A549 (cell line): ENCODE data around the gene SLC43A3. TPM values are rescaled to one million over a fixed set of nuclear protein-coding genes. Genes with fewer than 3 reads are reported as not detected.

Experiments used
- ATAC-seq, 2 experiments: fragments of 200-7000 bp in 1 of 2; fragments of >200 bp in 1 of 2; cut with Nextera tagmentation in 1 of 2; cut with Tn5 transposase in 1 of 2; 3 replicates each; pipeline versions ENCODE4 v1.8.0 to v1.9.1; 2018 to 2020; ENCODE audit warnings: mild to moderate bottlenecking in 1 of 2, moderate library complexity in 1 of 2
- CTCF ChIA-PET: fragments of 300-600 bp; sonication (Branson Sonifier 250); formaldehyde crosslinking; extraction: SDS; loops from one replicate; lab custom pipeline; 2021; ENCODE audit warnings: antibody characterized with exemption, inconsistent platforms; lab: Yijun Ruan, JAX
- POLR2A ChIA-PET: fragments of 350-600 bp; formaldehyde crosslinking; extraction: SDS; loops from one replicate; lab custom pipeline; 2021; ENCODE audit warnings: antibody characterized with exemption, inconsistent platforms; lab: Yijun Ruan, JAX
- DNase-seq, 2 experiments: peaks; one replicate each; pipeline versions ENCODE4 v3.0.0 to v3.0.0-alpha.2; 2011 to 2016; ENCODE audit warnings: low read depth in 1 of 2, low spot score in 1 of 2
- FAIRE-seq: peaks from 2 replicates; lab custom pipeline; 2011; peaks lifted over from hg19 to GRCh38; lab: Jason Lieb, UNC
- H3K27ac ChIP-seq, 2 experiments: fragments of >200 bp; sonication (Bioruptor Twin); formaldehyde crosslinking; 3 replicates each; pipeline ENCODE4 v1.5.1; 2016 to 2017
- H3K4me1 ChIP-seq: fragments of >200 bp; sonication (Bioruptor Twin); formaldehyde crosslinking; 3 replicates; pipeline ENCODE4 v1.6.1; 2016
- H3K4me2 ChIP-seq: fragments of >200 bp; sonication (Bioruptor Twin); formaldehyde crosslinking; 3 replicates; pipeline ENCODE4 v1.6.1; 2016
- H3K4me3 ChIP-seq: fragments of >200 bp; sonication (Bioruptor Twin); formaldehyde crosslinking; 3 replicates; pipeline ENCODE4 v1.5.1; 2016
- H3K9me3 ChIP-seq: fragments of >200 bp; sonication (Bioruptor Twin); formaldehyde crosslinking; 3 replicates; pipeline ENCODE4 v1.6.1; 2016
- BHLHE40 ChIP-seq: IDR thresholded peaks from 2 replicates; pipeline ENCODE4 v1.6.1; 2012; ENCODE audit warnings: low read depth, low read length, inconsistent platforms
- CBX2 ChIP-seq: fragments of 200-600 bp; sonication (generic); IDR thresholded peaks from 2 replicates; pipeline ENCODE4 v1.6.1; 2016; ENCODE audit warnings: low read depth, mild to moderate bottlenecking, borderline replicate concordance
- EHF ChIP-seq: fragments of 250-450 bp; sonication (Bioruptor Pico); IDR thresholded peaks from 2 replicates; pipeline ENCODE4 v1.5.0; 2020; ENCODE audit warnings: mild to moderate bottlenecking
- EP300 ChIP-seq, 2 experiments: fragments of >200 bp; sonication (Bioruptor Twin); formaldehyde crosslinking; IDR thresholded peaks; 2 replicates in 1 of 2; 3 replicates in 1 of 2; pipeline ENCODE4 v1.6.1; 2016 to 2017
- FOXS1 ChIP-seq: fragments of 250-450 bp; sonication (Bioruptor Pico); IDR thresholded peaks from 2 replicates; pipeline ENCODE4 v1.5.0; 2020; ENCODE audit warnings: mild to moderate bottlenecking, moderate library complexity
- HDAC2 ChIP-seq: fragments of 200-600 bp; sonication (generic); IDR thresholded peaks from 2 replicates; pipeline ENCODE4 v1.6.1; 2016
- HEYL ChIP-seq: fragments of 250-450 bp; sonication (Bioruptor Pico); IDR thresholded peaks from 2 replicates; pipeline ENCODE4 v1.8.0; 2021; ENCODE audit warnings: mild to moderate bottlenecking, moderate library complexity
- HOXB5 ChIP-seq: fragments of 250-450 bp; sonication (Bioruptor Pico); IDR thresholded peaks from 2 replicates; pipeline ENCODE4 v1.5.0; 2020; ENCODE audit warnings: mild to moderate bottlenecking, moderate library complexity
- JUN ChIP-seq, 2 experiments: fragments of >200 bp; sonication (Bioruptor Twin); formaldehyde crosslinking; IDR thresholded peaks; 2 replicates in 1 of 2; 3 replicates in 1 of 2; pipeline ENCODE4 v1.6.1; 2016 to 2017
- KDM5A ChIP-seq: fragments of 200-600 bp; sonication (generic); IDR thresholded peaks from 2 replicates; pipeline ENCODE4 v1.6.1; 2016; ENCODE audit warnings: antibody characterized with exemption, mild to moderate bottlenecking
- MAFK ChIP-seq: fragments of 450-650 bp; IDR thresholded peaks from 2 replicates; pipeline ENCODE4 v1.6.1; 2014; ENCODE audit not compliant: partially characterized antibody
- NFE2L2 ChIP-seq: fragments of 150-350 bp; conservative IDR thresholded peaks from 2 replicates; pipeline ENCODE4 v1.6.1; 2014; ENCODE audit warnings: low read length
- PHF8 ChIP-seq: fragments of 200-600 bp; sonication (generic); IDR thresholded peaks from 2 replicates; pipeline ENCODE4 v1.6.1; 2016; ENCODE audit warnings: low read depth, mild to moderate bottlenecking, antibody characterized with exemption, moderate library complexity, borderline replicate concordance
- POLR2A ChIP-seq: IDR thresholded peaks from 2 replicates; pipeline ENCODE4 v1.6.1; 2012; ENCODE audit warnings: mild to moderate bottlenecking, low read length
- RAD21 ChIP-seq, 2 experiments: fragments of >200 bp in 1 of 2; sonication (Bioruptor Twin) in 1 of 2; formaldehyde crosslinking in 1 of 2; IDR thresholded peaks in 1 of 2; conservative IDR thresholded peaks in 1 of 2; 2 replicates in 1 of 2; 3 replicates in 1 of 2; pipeline ENCODE4 v1.6.1; 2012 to 2018; ENCODE audit warnings: inconsistent platforms in 1 of 2
- RARB ChIP-seq: fragments of 250-450 bp; sonication (Bioruptor Pico); IDR thresholded peaks from 2 replicates; pipeline ENCODE4 v1.8.0; 2021; ENCODE audit warnings: mild to moderate bottlenecking, moderate library complexity
- RCOR1 ChIP-seq: fragments of 150-350 bp; IDR thresholded peaks from 2 replicates; pipeline ENCODE4 v1.6.1; 2014; ENCODE audit warnings: antibody characterized with exemption, low read length, low read depth
- TFCP2L1 ChIP-seq: fragments of 250-450 bp; sonication (Bioruptor Pico); IDR thresholded peaks from 2 replicates; pipeline ENCODE4 v1.5.0; 2021; ENCODE audit warnings: mild to moderate bottlenecking
- ZFP36 ChIP-seq: fragments of 450-650 bp; IDR thresholded peaks from 2 replicates; pipeline ENCODE4 v1.6.1; 2014; ENCODE audit warnings: borderline replicate concordance; ENCODE audit not compliant: partially characterized antibody
- ZSCAN20 ChIP-seq: fragments of 250-450 bp; sonication (Bioruptor Pico); IDR thresholded peaks from 2 replicates; pipeline ENCODE4 v1.8.0; 2022; ENCODE audit warnings: mild to moderate bottlenecking, moderate library complexity
- WGBS: methylation state at CpG from one replicate; pipeline ENCODE4 v1.1.6; 2017; ENCODE audit errors: missing lambda C conversion rate; 5-methylcytosine and 5-hydroxymethylcytosine counted together
- polyA plus RNA-seq, 4 experiments: library from polyadenylated mRNA; depleted of rRNA in 3 of 4; stranded (reverse); fragments of >200 nt; fragmentation: RNase III in 1 of 4; extraction: RNeasy Plus Mini Kit Qiagen cat#74134 plus additional on column Dnase treatment in 1 of 4; gene quantifications; 2 replicates in 3 of 4; 3 replicates in 1 of 4; pipeline ENCODE4 v1.2.3, GENCODE V29; 2011 to 2017
- TF ChIP-seq, protein P1 (sequence below): fragments of >200 bp; sonication (Bioruptor Twin); formaldehyde crosslinking; IDR thresholded peaks from 3 replicates; pipeline ENCODE4 v1.5.1; 2016
- TF ChIP-seq, protein P2 (sequence below): fragments of 150-350 bp; IDR thresholded peaks from 2 replicates; pipeline ENCODE4 v1.6.1; 2014; ENCODE audit warnings: low read depth, mild to moderate bottlenecking, low read length
- TF ChIP-seq, protein P3 (sequence below): fragments of 250-450 bp; sonication (Bioruptor Pico); IDR thresholded peaks from 2 replicates; pipeline ENCODE4 v1.5.0; 2020; ENCODE audit warnings: low read depth, mild to moderate bottlenecking, moderate library complexity
- TF ChIP-seq, protein P4 (sequence below): IDR thresholded peaks from 2 replicates; pipeline ENCODE4 v1.6.1; 2012; ENCODE audit warnings: low read depth, borderline replicate concordance
- TF ChIP-seq, protein P5 (sequence below): fragments of >200 bp; sonication (Bioruptor Twin); formaldehyde crosslinking; IDR thresholded peaks from 2 replicates; pipeline ENCODE4 v1.6.1; 2016
- TF ChIP-seq, protein P6 (sequence below): fragments of 200-600 bp; sonication (generic); IDR thresholded peaks from 2 replicates; pipeline ENCODE4 v1.6.1; 2016; ENCODE audit warnings: antibody characterized with exemption, mild to moderate bottlenecking, moderate library complexity

Gene SLC43A3
- polyA plus RNA-seq, 2 of the 4 experiments (the other 2 are of a cell fraction), result 0.12 to 0.30 TPM

DNA sequence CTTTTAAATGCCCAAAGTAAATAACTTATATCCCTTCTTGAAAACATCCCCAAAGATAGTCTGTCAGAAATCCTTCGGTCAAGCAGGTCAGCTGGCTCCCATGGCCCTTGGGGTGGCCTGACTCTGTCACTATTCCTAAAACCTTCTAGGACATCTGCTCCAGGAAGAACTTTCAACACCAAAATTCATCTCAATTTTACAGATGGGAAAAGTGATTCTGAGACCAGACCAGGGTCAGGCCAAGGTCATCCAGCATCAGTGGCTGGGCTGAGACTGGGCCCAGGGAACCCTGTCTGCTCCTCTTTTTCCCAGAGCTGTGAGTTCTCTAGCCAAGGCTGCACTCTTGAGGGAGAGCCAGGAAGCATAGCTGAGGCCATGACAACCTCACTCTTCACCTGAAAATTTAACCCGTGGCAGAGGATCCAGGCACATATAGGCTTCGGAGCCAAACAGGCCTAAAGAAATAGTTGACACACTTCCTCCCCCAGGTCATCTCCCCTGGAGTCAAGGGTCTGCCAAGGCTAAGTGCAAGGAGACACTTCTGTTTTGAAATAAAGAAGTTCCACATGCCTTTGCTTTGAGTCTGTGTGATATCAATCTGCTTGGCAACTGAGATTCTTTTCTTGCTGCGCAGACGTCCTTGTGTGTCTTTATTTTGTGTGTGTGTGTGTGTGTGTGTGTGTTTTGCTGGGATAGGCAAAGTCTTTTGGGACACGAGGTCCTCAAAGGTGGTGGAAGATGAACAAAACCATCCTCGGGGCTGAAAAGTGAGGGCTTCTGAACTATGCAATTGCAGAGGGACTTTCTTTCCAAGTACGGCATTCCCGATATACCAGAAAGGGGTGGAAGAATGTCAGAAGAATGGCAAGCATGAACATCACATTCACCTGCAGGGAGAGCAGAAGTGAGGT lies 19.7 kb downstream of the SLC43A3 start:
- no peak for DNase-seq
- ATAC-seq, result no peak
- CTCF ChIA-PET, result interaction anchor here (0.8 to 2.3 kb wide), 5 partner anchors 10 to 51 kb away, joined by 3 to 6 read pairs (median 4); no protein-coding TSS in a partner anchor
- Histone ChIP-seq H3K4me1 (peaks cover 27% of the 10 kb centered on the region), H3K4me3 (no peak overlapping the region), H3K4me2 (peak overlapping the region; percentile 53)
- TF ChIP-seq HEYL (CRISPR knock-in tag), result no peak
- TF ChIP-seq, protein P1, sequence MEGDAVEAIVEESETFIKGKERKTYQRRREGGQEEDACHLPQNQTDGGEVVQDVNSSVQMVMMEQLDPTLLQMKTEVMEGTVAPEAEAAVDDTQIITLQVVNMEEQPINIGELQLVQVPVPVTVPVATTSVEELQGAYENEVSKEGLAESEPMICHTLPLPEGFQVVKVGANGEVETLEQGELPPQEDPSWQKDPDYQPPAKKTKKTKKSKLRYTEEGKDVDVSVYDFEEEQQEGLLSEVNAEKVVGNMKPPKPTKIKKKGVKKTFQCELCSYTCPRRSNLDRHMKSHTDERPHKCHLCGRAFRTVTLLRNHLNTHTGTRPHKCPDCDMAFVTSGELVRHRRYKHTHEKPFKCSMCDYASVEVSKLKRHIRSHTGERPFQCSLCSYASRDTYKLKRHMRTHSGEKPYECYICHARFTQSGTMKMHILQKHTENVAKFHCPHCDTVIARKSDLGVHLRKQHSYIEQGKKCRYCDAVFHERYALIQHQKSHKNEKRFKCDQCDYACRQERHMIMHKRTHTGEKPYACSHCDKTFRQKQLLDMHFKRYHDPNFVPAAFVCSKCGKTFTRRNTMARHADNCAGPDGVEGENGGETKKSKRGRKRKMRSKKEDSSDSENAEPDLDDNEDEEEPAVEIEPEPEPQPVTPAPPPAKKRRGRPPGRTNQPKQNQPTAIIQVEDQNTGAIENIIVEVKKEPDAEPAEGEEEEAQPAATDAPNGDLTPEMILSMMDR, result no peak
- no peak for TF ChIP-seq NFE2L2
- TF ChIP-seq, protein P2, sequence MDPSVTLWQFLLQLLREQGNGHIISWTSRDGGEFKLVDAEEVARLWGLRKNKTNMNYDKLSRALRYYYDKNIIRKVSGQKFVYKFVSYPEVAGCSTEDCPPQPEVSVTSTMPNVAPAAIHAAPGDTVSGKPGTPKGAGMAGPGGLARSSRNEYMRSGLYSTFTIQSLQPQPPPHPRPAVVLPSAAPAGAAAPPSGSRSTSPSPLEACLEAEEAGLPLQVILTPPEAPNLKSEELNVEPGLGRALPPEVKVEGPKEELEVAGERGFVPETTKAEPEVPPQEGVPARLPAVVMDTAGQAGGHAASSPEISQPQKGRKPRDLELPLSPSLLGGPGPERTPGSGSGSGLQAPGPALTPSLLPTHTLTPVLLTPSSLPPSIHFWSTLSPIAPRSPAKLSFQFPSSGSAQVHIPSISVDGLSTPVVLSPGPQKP, result no peak
- TF ChIP-seq RCOR1, result no peak
- no peak for TF ChIP-seq CBX2
- TF ChIP-seq PHF8, result no peak
- no peak for TF ChIP-seq JUN (IDR thresholded peaks at IDR 0.05)
- TF ChIP-seq RARB (CRISPR knock-in tag), result no peak
- no peak for TF ChIP-seq HOXB5 (CRISPR knock-in tag)
- TF ChIP-seq BHLHE40, result no peak
- TF ChIP-seq EHF (CRISPR knock-in tag), result no peak
- no peak for TF ChIP-seq TFCP2L1 (CRISPR knock-in tag)
- no peak for TF ChIP-seq RAD21 (conservative IDR thresholded peaks at IDR 0.05 in 1 of 2, IDR thresholded peaks at IDR 0.05 in 1 of 2)
- TF ChIP-seq, protein P3, sequence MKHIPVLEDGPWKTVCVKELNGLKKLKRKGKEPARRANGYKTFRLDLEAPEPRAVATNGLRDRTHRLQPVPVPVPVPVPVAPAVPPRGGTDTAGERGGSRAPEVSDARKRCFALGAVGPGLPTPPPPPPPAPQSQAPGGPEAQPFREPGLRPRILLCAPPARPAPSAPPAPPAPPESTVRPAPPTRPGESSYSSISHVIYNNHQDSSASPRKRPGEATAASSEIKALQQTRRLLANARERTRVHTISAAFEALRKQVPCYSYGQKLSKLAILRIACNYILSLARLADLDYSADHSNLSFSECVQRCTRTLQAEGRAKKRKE, result no peak
- TF ChIP-seq MAFK, result no peak
- no peak for TF ChIP-seq POLR2A
- TF ChIP-seq KDM5A, result no peak
- no peak for TF ChIP-seq EP300 (IDR thresholded peaks at IDR 0.05)
- TF ChIP-seq, all 56 proteins: peak for 0
- Histone ChIP-seq H3K9me3 (no peaks in the 10 kb centered on the region), H3K27ac (peak overlapping the region in 1 of 2 experiments; percentile 72; a peak in 4 of 6 replicates)
- WGBS, result 76% methylated on average over 9 of the region's 9 CpGs
- no peak for FAIRE-seq
- POLR2A ChIA-PET, result no interaction called here

DNA sequence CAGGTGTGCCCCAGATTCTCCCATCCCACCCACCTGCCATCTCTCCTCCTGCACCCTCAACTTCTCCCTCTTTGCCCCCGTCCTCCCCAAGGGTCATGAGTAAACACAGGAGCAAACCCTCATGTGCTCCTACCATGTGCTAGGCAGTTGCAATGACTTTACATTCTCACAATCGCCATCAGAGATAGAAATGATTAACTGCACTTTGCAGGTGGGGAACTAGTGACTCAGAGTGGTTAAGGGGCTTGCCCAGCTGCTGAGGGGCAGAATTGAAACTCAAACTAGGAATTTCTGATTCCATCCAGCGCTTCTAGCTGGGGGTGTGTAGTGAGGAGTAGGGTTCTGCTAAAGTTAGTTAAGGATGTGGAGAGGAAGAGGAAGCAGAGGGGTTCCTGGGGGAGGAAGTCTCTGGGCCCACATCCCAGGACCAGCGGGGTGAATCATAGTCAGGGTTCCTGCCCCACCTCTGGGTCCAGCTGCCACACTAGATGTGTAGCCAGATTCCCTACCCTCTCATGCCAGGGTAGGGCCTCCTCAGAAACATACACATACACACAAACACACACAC lies 20.5 kb downstream of the SLC43A3 start:
- CTCF ChIA-PET, result interaction anchor here (0.8 to 2.3 kb wide), 6 partner anchors 11 to 162 kb away, joined by 3 to 6 read pairs (median 4); no protein-coding TSS in a partner anchor
- peak overlapping the region; percentile 7 to 72; a peak in 4 of 6 replicates for H3K27ac ChIP-seq
- no peak overlapping the region for H3K4me3 ChIP-seq
- H3K4me2 ChIP-seq, result peak overlapping the region; percentile 53
- no peak; a peak in 2 of 6 replicates for ATAC-seq
- POLR2A ChIA-PET, result no interaction called here
- no peak for DNase-seq
- no peaks in the 10 kb centered on the region for H3K9me3 ChIP-seq
- FAIRE-seq, result no peak
- WGBS, result 45% methylated on average over 4 of the region's 4 CpGs
- peaks cover 33% of the 10 kb centered on the region for H3K4me1 ChIP-seq
- TF ChIP-seq ZSCAN20 (CRISPR knock-in tag) (no peak), HDAC2 (no peak), RARB (CRISPR knock-in tag) (no peak), FOXS1 (CRISPR knock-in tag) (no peak), ZFP36 (no peak)
- TF ChIP-seq, protein P4, sequence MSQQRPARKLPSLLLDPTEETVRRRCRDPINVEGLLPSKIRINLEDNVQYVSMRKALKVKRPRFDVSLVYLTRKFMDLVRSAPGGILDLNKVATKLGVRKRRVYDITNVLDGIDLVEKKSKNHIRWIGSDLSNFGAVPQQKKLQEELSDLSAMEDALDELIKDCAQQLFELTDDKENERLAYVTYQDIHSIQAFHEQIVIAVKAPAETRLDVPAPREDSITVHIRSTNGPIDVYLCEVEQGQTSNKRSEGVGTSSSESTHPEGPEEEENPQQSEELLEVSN, result no peak
- TF ChIP-seq, protein P5, sequence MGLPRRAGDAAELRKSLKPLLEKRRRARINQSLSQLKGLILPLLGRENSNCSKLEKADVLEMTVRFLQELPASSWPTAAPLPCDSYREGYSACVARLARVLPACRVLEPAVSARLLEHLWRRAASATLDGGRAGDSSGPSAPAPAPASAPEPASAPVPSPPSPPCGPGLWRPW, result no peak
- TF ChIP-seq, protein P6, sequence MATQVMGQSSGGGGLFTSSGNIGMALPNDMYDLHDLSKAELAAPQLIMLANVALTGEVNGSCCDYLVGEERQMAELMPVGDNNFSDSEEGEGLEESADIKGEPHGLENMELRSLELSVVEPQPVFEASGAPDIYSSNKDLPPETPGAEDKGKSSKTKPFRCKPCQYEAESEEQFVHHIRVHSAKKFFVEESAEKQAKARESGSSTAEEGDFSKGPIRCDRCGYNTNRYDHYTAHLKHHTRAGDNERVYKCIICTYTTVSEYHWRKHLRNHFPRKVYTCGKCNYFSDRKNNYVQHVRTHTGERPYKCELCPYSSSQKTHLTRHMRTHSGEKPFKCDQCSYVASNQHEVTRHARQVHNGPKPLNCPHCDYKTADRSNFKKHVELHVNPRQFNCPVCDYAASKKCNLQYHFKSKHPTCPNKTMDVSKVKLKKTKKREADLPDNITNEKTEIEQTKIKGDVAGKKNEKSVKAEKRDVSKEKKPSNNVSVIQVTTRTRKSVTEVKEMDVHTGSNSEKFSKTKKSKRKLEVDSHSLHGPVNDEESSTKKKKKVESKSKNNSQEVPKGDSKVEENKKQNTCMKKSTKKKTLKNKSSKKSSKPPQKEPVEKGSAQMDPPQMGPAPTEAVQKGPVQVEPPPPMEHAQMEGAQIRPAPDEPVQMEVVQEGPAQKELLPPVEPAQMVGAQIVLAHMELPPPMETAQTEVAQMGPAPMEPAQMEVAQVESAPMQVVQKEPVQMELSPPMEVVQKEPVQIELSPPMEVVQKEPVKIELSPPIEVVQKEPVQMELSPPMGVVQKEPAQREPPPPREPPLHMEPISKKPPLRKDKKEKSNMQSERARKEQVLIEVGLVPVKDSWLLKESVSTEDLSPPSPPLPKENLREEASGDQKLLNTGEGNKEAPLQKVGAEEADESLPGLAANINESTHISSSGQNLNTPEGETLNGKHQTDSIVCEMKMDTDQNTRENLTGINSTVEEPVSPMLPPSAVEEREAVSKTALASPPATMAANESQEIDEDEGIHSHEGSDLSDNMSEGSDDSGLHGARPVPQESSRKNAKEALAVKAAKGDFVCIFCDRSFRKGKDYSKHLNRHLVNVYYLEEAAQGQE, result no peak
- TF ChIP-seq, protein P2, result no peak
